Measurements from ENCODE around the gene FBXL13.

DNA sequence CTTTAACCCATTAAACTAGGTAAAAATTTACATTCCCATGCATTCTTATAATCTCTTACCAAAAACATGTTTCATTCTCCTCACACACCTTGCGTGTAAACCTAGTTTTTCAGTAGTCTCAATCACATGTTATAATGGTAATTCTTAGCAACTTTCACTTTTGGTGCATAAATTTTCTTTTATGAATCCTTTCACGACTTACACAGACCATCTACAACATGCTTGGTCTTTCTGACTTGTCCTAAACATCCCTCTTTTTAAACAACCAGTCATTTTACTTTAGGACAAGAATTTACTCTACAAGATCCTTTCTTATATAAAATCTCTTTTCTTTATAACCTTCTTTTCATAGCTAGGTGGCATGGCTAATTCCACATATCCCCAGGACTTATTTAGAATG lies 25.8 kb downstream of the FBXL13 start:
- TF ChIP-seq, protein P1, sequence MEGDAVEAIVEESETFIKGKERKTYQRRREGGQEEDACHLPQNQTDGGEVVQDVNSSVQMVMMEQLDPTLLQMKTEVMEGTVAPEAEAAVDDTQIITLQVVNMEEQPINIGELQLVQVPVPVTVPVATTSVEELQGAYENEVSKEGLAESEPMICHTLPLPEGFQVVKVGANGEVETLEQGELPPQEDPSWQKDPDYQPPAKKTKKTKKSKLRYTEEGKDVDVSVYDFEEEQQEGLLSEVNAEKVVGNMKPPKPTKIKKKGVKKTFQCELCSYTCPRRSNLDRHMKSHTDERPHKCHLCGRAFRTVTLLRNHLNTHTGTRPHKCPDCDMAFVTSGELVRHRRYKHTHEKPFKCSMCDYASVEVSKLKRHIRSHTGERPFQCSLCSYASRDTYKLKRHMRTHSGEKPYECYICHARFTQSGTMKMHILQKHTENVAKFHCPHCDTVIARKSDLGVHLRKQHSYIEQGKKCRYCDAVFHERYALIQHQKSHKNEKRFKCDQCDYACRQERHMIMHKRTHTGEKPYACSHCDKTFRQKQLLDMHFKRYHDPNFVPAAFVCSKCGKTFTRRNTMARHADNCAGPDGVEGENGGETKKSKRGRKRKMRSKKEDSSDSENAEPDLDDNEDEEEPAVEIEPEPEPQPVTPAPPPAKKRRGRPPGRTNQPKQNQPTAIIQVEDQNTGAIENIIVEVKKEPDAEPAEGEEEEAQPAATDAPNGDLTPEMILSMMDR (IDR thresholded peaks at IDR 0.05): no peak
- no peak for TF ChIP-seq POLR2A (IDR thresholded peaks at IDR 0.05)
